GM21619 (cell line): Measurements from ENCODE around the gene AGRP.

Experiments used
- ATAC-seq: cut with Tn5 transposase; IDR thresholded peaks from one replicate; pipeline ENCODE4 v1.9.1; 2021; ENCODE audit not compliant: unreplicated experiment

The AGRP gene

DNA sequence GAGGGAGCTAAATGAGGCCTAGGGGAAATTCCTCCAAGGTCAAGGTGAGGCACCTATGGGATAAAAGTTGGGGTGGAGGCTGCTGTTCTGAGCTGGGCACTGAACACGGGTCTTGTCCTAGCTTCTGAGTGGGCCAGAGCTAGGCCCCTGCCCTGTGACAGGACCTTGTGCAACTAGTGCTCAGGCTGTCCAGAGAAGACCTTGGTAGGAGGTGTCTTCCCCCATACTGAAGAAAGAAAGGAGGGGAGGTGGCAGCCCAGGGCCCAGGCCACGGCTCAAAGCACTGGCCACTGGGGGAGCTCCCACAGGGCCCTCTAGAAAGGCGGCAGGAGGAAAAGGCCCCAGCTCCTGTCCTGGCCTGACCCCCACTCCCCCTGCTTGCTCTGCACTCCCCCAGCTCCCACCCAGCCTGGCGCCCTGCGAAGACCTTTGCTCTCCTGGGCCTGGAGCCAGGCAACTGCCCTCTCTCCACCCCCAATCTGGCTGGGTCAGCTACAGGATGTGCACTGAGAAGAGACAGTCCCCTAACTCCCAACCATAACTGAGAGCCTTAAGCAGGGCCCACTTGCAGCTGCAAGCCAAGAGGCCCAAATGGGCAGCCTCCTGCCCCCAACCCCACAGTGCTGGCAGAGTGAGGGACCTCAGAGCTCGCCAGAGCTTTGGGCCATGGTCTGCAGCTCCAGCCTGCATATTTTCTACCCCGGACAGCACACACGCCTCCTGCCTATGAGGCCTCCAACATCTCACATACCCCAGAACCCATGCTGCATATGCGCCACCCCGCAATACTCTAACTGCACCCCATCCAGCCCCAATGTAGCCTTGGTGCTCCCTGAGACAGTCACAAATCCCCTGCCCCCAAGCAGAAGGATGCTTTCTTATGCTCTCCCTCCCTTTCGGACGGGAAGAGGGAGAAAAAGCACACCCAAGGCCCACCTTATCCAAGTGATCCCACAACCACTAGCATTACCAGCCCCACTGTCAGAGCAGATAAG is 37.1 kb downstream of the AGRP start:
- ATAC-seq: no peak

DNA sequence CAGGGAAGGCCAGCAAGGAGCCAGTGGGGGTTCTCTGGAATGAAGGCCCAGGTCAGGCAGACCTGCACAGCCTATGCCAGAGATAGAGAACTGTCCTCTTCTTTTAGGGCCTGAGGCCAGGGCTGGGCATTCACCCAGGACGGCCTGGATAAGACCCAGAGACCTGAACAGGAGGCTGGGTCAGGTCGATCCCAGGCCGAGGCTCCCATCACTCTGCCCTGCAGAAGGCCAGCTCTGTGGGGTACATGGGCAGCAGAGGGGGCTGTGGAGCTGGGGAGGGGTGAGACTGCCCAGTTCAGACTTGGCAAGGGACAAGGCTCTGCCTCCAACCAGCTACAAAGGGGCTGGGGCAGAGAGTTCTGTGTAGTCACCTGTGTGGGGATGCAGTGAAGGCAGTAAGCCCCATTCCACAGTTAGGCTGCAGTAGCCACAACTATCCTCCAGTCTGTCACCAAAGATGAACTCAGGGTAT is 37.9 kb downstream of the AGRP start:
- ATAC-seq: no peak

DNA sequence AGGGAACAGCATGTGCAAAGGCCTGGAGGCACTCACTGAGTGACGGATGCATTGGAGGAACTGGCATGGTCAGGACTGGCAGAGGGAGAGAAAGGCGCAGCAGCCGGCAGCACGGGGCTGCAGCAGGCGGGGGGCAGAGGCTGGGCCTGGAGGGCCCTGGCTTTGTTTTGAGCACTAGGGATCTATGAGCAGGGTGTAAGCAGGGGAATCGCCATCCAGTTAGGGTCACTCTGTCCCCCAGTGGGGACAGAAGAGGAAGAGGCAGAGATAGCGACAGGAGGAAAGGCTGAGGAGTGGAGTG is 38.3 kb downstream of the AGRP start:
- no peak for ATAC-seq

DNA sequence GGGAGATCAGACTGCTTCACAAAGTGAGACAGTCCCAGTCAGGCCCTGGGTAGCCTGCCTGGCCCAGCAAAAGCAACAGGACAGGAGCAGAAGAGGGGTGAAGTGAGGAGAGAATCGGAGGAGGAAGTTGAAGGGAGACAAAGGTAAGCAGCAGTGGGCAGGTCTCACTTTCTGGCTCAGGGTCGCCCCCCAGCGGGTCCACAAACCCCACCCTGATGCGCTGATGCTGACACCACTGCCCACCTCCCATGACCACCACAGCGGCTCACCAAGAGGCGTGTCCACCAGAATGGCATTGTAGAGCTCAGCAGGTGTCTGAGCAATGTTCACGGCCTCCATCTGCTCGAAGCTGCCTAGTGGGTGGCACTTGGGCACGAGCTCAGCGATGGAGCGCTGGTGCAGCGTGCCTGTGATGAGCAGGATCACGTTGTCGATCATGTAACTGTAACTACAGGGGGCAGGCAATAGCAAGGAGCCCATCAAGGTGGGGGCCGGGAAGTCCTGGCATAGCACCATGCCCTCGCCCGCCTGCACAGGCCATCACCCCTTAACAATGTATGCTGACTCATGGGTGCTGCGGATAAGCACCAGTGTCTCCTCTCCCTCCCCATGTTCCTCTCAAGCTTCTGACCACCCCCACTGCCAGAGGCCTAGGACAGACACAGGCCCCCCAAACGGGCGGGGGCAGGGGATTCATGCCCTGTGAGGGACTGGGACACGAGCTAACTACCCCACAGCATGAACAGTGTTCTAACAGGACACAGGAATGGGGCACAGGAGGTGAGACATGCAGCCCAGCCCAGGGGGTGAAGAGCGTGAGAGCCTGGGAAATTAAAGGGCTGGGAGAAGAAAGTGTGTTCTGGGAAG is 38.9 kb downstream of the AGRP start:
- ATAC-seq: no peak

DNA sequence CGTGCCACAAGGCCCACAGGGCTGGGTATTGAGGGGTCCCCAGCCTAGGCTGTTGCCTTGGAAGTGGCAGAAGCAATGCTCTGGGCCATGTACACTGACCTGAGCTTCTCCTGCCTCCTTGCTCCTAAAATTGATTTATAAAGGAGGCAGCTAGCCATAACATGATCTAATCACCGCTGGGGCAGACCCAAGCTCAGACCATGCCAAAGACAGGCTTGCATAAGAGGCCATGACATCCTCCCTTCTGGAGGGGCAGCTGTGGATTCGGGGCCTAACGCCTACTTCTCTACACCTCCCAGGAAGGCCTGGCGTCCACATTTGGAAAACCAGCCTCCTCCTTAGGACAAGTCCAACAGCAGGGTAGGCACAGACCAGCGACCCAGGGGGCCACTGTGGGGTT is 40.1 kb downstream of the AGRP start:
- no peak for ATAC-seq

DNA sequence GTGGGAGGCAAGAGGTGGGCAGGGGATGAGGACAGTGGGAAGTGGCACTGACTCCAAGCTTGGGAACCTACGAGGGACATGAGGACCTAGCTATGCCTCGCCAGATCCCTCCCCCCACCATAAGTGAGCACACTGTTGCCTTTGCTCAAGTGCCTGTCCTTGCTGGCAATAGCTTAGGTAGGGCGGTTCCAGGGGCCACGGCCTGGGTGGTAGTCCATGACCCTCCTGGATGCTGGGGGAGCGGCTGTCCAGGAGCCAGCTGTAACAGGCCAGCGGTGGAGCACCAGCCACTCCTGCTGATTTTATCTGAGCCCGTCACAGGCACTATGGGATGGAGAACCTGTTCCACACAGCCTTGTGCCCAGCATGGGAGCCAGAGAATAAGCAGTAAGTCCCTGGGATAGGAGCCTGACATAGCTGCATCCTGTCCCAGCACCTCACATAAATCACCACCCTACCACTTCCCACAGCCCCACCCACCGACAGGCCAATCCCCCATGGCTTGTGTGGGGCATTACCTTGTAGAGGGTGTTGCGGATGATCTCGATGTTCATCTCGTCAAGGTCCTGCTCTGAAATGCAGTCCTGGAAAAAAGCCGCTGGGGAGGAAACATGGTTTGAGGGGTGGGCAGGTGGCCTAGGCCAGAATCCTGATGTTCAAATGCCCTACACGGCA is 40.6 kb downstream of the AGRP start:
- no peak for ATAC-seq

DNA sequence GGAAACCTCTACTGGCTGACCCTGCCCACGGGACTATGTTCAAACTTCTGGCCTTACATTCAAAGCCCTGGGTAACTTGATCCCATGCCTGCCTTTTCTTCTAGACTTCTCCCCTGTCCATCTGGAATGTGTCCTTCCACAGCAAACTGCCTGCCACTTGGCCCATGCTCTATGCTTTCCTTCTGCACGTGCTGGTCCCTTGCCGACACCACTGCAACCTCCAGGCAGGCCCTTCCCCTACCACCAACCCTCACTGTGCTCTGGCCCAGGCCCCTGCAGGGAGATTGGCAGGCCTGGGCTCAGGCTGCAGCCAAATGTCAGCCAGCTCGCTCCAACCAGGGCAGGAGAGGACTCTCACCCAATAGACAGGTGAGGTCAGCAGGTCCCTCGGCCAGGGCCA is 41.4 kb downstream of the AGRP start:
- ATAC-seq: no peak

DNA sequence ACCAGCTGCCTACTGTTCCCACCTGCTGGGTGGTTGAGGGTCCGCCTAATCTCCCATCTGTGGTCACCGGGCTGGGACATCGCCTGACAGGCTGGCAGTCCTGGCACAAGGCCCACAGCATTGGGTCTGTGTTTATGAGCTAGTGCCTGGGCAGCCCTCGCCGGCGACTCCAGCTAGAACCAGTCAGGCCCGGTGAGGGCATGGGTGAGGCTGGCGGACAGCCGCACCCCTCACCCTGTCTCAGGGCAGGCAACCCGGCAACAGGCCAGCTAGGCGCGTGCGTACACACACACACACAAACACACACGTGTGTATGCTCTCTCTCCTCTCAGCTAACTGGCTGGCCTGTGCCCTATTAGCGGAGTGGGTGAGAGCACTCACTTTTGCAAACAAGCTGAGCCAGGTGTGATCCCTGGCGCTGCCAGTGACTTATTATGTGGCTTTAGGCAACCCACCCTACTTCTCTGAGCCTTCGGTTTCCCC is 42.0 kb downstream of the AGRP start:
- no peak for ATAC-seq

DNA sequence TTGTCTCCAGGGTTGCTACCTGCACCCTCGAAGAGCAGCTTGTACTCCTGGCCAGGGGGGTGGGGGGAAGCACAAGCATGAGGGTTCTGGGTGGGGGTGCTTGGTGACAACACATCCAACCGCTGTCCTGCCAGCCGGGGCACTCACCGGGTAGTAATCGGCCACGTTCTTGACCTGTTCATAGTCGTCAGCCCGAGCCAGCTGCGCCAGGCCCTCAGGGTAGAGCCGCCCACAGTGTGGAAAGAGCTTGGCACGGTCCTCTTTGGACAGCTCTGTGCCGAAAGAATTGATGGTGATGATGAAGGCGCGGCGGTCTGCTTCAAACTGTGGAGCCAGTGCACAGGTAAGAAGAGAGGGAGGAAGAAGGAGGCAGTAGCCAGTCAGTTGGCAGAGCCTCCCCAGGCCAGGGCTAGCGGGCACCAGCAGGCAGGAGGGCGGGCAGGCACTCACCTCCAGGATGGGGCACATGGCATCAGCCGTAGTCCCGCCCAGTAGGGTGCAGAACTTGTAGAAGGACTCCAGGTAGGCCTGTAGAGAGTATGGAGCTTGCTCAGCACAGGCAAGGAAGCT is 44.4 kb downstream of the AGRP start:
- ATAC-seq: no peak

DNA sequence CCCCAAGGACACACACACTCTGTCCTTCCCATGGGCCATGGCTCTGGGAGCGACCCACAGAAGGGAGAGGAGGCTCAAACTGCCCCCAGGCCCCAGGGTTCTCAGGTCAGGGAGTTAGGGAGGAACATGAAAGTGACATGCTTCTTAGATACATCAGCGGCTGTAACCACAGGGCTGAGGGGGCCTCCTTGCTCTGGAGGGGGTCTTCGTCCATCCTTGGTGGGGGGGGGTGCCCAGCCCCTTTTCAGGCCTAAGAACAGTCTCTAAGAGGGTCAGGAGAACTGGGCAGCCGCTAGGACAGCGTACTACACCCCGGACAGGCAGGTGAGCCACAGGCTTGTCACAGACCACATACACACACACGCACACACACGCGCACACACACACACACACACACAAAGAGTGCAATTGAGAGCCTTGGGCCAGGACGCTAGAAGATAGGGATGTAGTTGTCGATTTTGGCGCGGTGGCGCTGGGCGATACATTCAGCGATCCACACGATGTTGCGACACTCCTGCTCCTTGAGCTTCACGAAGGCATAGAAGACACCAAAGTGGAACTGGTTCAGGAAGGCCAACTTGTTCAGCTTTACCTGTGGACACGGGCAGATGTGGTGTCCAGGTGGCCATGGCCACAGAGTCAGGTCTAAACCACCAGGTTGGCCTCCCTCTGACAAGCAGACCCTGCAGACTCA is 45.1 kb downstream of the AGRP start:
- no peak for ATAC-seq

DNA sequence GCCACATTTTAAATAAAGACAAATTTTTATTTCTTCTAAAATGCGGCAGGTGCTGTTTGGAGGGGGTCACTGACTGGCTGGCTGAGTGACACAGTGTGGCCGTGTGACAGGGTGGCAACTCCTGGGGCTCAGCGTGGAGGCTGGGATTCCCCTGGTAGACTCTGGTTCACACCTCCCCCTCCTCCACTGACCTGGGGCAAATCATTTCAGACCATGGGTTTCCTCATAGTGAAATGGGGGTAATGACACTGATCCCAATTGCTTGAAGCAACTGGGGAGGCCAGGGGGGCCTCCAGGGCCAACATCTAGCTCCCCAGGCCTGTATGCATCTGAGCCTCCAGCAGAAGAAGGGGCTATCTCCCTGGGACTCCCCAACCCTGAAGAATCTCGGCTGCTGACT is 45.8 kb downstream of the AGRP start:
- ATAC-seq: no peak

DNA sequence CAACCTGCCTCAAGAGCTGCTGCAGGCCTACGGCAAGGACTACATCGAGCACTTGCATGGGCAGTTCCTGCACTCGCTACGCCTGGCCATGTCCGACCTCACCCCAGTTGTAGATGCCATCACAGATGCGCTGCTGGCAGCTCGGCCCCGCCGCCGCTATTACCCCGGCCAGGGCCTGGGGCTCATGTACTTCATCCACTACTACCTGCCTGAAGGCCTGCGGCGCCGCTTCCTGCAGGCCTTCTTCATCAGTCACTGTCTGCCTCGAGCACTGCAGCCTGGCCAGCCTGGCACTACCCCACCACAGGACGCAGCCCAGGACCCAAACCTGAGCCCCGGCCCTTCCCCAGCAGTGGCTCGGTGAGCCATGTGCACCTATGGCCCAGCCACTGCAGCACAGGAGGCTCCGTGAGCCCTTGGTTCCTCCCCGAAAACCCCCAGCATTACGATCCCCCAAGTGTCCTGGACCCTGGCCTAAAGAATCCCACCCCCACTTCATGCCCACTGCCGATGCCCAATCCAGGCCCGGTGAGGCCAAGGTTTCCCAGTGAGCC is 46.6 kb downstream of the AGRP start:
- ATAC-seq: no peak

DNA sequence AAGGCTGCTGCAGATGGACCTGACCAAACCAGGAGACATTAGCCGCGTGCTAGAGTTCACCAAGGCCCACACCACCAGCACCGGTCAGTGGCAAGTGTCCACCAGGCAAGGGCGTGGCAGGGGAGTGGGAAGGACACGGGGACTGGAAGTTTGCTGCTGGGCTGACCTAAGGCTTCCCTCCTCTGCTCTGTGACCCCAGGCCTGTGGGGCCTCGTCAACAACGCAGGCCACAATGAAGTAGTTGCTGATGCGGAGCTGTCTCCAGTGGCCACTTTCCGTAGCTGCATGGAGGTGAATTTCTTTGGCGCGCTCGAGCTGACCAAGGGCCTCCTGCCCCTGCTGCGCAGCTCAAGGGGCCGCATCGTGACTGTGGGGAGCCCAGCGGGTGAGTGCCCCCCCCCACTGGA is 47.6 kb downstream of the AGRP start:
- ATAC-seq: no peak

DNA sequence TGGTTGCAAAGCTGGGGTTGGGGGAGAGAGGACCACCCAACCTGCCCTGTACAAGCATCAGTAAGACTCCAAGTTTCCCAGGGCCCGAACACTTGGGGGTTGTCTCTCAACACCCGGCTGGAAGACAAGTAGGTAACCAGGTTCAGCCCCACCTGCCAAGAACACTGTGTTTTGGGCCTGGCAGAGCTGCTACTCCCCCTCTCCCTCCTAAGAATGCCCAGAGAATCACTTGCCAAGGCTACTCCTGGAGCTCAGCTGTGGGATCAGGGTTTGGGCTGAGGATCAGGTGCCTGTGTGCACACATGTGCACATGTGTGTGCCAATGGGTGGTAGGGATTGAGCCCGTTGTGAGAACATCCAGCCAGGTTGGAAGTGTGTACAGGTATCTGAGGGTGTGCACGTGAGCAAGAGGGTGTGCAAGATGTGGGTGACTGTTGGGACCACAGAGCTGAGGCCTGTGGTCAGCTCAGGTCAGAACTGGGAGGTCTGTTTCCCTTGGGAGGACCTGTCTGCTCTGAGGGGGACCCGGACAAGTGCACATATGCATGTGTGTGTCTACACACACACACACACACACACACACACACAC is 50.1 kb downstream of the AGRP start:
- no peak for ATAC-seq
